Mucosa of gallbladder (tissue), 1 donor: ENCODE data around the gene RARRES2. TPM values are rescaled to one million over a fixed set of nuclear protein-coding genes. Genes with fewer than 3 reads are reported as not detected.
"Not testable (repeated sequence)": the region's sequence is repeated elsewhere in the genome, so short reads cannot be mapped to it uniquely, and the experiment has no call there.

Source experiments
- DNase-seq: peaks from one replicate; pipeline ENCODE4 v3.0.0-alpha.2; 2020; ENCODE audit warnings: low spot score
- total RNA-seq: library from RNA; stranded (reverse); gene quantifications from one replicate; pipeline ENCODE4 v1.2.1, GENCODE V29; 2021
- donor health status: DM: no; HTN: no; CAD: no.

The RARRES2 gene
- total RNA-seq, 1 donor from 2014 or later: 143 TPM

GRCh38 chr7:150288816-150289215 is 52.6 kb downstream of the RARRES2 start:
- DNase-seq: not testable (repeated sequence)

Other genes with a start within 250 kb of the RARRES2 start
- gene LRRC61, start 18.3 kb downstream of the RARRES2 start, total RNA-seq: 11.7 TPM
- 22.4 TPM for gene ACTR3C, start 18.1 kb downstream of the RARRES2 start, total RNA-seq
- 145 TPM for gene REPIN1, start 27.2 kb upstream of the RARRES2 start, total RNA-seq
- 9.4 TPM for gene ZNF775, start 37.7 kb upstream of the RARRES2 start, total RNA-seq
- gene GIMAP8, start 109.0 kb upstream of the RARRES2 start, total RNA-seq: 11.4 TPM
- gene GIMAP7, start 173.2 kb upstream of the RARRES2 start, total RNA-seq: 16.9 TPM
- 39.9 TPM for gene GIMAP4, start 225.8 kb upstream of the RARRES2 start, total RNA-seq